T-helper 17 cell (primary cell): ENCODE results near the gene LGALS8. TPM values are rescaled to one million over a fixed set of nuclear protein-coding genes. Genes with fewer than 3 reads are reported as not detected.
"Not testable (repeated sequence)": the region's sequence is repeated elsewhere in the genome, so short reads cannot be mapped to it uniquely, and the experiment has no call there.

ENCODE experiments used
- ATAC-seq: fragments of 150-1000 bp; cut with Tn5 transposase; 2 replicates; pipeline ENCODE4 v1.10.0; 2021; ENCODE audit warnings: mild to moderate bottlenecking, moderate library complexity
- DNase-seq, 3 donors: peaks; one replicate each; pipeline versions ENCODE4 v3.0.0 to v3.0.0-alpha.2; 2020 to 2021
- H3K9me3 ChIP-seq: one replicate; pipeline ENCODE4 v1.7.0; 2013; ENCODE audit warnings: low read length, mild to moderate bottlenecking; ENCODE audit not compliant: control insufficient read depth, poor library complexity, severe bottlenecking
- H3K27ac Mint-ChIP-seq: one replicate; pipeline ENCODE4 v1.8.0; 2022; ENCODE audit warnings: mild to moderate bottlenecking, moderate library complexity, mixed read lengths
- H3K27me3 Mint-ChIP-seq: one replicate; pipeline ENCODE4 v1.8.0; 2022; ENCODE audit warnings: mixed read lengths
- H3K36me3 Mint-ChIP-seq: one replicate; pipeline ENCODE4 v1.8.0; 2022; ENCODE audit warnings: low read depth, mixed read lengths
- H3K4me1 Mint-ChIP-seq: one replicate; pipeline ENCODE4 v1.8.0; 2022; ENCODE audit warnings: mild to moderate bottlenecking, mixed read lengths
- H3K4me3 Mint-ChIP-seq: one replicate; pipeline ENCODE4 v1.8.0; 2022; ENCODE audit warnings: mild to moderate bottlenecking, moderate library complexity, mixed read lengths
- total RNA-seq, 4 donors: library from RNA in 2 of 4; stranded (reverse) in 2 of 4; gene quantifications; one replicate each; pipeline ENCODE4 v1.2.3 and lab custom pipeline; 2022 to 2026

LGALS8 gene
- total RNA-seq (100 to 1,000 TPM; 161 to 173 TPM), total RNA-seq (lab: John Stamatoyannopoulos, UW) (190 to 369 reads per million in 2 donors)

DNA sequence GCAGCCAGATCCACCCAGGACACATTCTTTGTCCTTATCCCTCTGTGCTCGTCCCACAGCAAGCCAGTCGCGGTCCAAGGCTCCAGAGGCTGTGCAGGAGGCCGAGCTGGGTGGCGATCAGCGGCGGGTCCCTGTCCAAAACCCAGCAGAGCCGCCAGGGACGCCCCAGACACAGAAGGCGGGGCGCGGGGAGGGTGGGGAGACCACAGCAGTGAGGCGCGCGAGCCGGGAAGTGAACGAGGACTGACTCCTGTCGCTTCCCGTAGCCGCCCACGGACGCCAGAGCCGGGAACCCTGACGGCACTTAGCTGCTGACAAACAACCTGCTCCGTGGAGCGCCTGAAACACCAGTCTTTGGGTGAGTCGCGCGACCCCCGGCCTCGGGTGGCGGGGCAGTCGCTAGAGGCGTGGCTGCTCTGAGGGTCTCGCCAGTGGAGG is at the start of gene LGALS8:
Gene LGALS8 (plus strand): TSS at position 279 of the 438 bp plus-strand sequence. CDS start 2,089 bp downstream, outside the sequence.
- H3K4me3 Mint-ChIP-seq = peak within 1 kb of the TSS; percentile 98
- ATAC-seq = peak; percentile 84
- H3K27ac Mint-ChIP-seq = peak within 1 kb of the TSS; percentile 98
- H3K4me1 Mint-ChIP-seq = peaks cover 30% of the 10 kb centered on the region
- peak; percentile 70 to 76 (median 75) for DNase-seq
- H3K36me3 Mint-ChIP-seq = peaks cover 5% of the 10 kb centered on the region
- H3K27me3 Mint-ChIP-seq = no peaks in the 10 kb centered on the region
- no peaks in the 10 kb centered on the region for H3K9me3 ChIP-seq

DNA sequence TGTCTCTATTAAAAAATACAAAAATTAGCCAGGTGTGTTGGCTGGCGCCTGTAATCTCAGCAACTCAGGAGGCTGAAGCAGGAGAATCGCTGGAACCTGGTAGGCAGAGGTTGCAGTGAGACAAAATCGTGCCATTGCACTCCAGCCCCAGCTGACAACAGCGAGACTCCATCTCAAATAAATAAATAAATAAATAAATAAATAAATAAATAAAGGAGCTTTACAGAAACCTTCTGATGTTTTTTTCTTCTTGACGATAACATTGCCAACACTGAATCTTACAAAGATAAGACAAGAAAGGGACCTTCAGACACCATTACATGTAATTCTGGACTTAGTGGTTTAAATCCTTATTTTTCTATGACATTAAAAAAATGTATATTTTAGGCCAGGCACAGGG is 47.8 kb upstream of the LGALS8 start:
- no peak for ATAC-seq
- no peaks in the 10 kb centered on the region for H3K27me3 Mint-ChIP-seq
- no peak for DNase-seq
- no peak overlapping the region for H3K4me3 Mint-ChIP-seq
- H3K9me3 ChIP-seq = no peaks in the 10 kb centered on the region
- no peak overlapping the region for H3K27ac Mint-ChIP-seq
- peaks cover 2% of the 10 kb centered on the region for H3K4me1 Mint-ChIP-seq
- no peaks in the 10 kb centered on the region for H3K36me3 Mint-ChIP-seq

DNA sequence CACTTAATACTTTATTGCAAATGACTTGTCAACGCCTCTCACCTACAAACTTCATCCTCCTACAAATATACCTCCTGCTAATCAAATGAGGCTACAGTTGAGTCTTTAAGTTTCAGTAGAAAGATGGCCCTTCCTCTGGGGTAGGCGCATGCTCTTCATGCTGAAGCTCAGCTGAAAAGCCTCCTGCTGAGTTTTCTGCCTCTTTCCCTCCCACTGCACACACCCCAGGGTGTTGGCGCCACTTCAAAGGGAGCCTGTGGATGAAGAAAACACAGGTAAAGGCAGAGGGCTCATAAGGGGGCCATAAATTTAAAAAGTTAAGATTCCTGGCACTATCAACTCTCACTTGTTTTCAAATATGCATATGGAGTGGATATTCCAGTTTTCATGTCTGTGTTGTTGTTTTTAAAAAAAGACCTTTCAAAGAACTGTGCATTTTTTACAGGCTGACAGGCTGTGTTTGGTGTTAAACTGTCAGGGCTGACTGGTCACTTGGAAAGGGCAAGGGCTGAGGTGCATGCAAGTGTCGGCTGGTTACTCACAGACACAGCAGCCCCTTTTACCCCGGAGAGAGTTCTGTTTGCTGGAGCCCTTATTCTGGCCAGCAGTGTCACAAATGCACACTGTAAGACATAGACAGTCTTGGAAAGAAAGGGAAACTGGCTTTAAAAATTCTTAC is 42.9 kb upstream of the LGALS8 start:
- no peak for ATAC-seq
- DNase-seq = no peak
- Mint-ChIP-seq H3K27me3 (no peaks in the 10 kb centered on the region), H3K27ac (no peak overlapping the region), H3K36me3 (no peaks in the 10 kb centered on the region), H3K4me3 (no peak overlapping the region), H3K4me1 (no peaks in the 10 kb centered on the region)
- no peaks in the 10 kb centered on the region for H3K9me3 ChIP-seq

DNA sequence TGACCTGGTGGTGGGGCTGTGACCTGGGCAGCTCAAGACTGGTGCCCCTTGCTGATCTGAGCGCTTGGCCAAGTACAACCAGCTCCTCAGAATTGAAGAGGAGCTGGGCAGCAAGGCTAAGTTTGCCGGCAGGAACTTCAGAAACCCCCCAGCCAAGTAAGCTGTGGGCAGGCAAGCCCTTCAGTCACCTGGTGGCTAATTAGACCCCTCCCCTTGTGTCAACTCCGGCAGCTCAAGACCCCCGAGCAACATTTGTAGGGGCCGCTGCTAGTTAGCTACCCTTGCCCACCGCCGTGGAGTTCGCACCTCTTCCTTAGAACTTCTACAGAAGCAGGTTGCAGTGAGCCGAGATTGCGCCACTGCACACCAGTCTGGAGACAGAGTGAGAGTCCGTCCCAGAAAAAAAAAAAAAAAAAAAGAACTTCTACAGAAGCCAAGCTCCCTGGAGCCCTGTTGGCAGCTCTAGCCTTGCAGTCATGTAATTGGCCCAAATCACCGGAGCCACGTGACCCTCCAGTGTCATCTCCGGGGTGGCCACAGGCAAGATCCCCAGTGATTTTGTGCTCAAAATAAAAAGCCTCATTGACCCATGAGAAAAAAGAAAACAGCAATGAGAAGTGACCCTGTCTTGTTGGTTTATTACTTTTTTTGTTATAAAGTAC is 39.3 kb upstream of the LGALS8 start:
- DNase-seq (no peak), ATAC-seq (no peak)
- Mint-ChIP-seq H3K27ac (no peak overlapping the region), H3K27me3 (no peaks in the 10 kb centered on the region), H3K36me3 (no peaks in the 10 kb centered on the region), H3K4me1 (peaks cover 2% of the 10 kb centered on the region), H3K4me3 (no peak overlapping the region)
- no peaks in the 10 kb centered on the region for H3K9me3 ChIP-seq

DNA sequence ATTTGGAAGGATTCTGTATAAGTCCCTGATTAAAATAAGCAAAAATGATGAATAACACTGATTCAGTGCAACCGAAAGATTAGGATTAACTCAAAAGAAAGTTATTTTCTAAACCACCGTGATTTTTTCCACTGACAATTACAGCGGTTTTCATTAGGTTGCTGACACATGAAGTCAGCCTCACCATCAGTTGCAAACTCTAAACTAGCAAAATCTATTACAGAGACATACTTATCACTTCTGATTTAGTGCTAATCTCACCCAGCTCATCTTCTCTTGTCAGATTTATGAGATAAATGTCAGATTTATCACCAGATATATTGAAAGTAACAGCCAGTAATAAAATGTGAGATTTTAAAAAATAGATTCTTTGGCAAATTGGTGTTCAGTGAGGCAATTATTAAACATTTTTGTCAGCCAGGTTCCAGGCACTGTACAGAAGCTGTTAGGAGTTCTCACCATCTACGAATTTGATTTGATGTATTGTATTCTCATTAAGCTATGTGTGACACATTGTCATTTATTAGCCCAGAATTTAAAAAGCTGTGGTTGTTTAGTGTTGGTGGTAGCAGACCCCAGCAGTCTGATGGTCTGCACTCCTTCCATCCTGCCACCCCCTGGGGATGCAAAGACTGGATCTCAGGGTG is 37.3 kb upstream of the LGALS8 start:
- Mint-ChIP-seq H3K36me3 (no peaks in the 10 kb centered on the region), H3K4me1 (peaks cover 10% of the 10 kb centered on the region), H3K4me3 (no peak overlapping the region), H3K27me3 (no peaks in the 10 kb centered on the region), H3K27ac (no peak overlapping the region)
- DNase-seq (no peak), ATAC-seq (no peak)
- no peaks in the 10 kb centered on the region for H3K9me3 ChIP-seq

DNA sequence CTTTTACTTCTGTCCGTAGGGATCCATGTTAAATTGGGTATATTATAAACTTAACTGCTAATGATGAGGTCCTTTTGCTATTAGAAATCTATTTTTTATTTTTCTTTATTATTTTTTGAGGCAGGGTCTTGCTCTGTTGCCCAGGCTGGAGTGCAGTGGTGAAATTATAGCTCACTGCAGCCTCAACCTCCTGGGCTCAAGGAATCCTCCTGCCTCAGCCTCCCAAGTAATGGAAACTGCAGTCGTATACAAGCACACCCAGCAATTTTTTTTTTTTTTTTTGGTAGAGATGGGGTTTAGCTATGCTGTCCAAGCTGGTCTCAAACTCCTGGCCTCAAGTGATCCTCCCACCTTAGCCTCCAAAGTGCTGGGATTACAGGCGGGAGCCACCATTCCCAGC is 34.6 kb upstream of the LGALS8 start:
- not testable (repeated sequence) for DNase-seq, ATAC-seq, H3K27ac Mint-ChIP-seq, H3K4me3 Mint-ChIP-seq, H3K9me3 ChIP-seq, H3K36me3 Mint-ChIP-seq, H3K27me3 Mint-ChIP-seq
- H3K4me1 Mint-ChIP-seq = peaks cover 17% of the 10 kb centered on the region

DNA sequence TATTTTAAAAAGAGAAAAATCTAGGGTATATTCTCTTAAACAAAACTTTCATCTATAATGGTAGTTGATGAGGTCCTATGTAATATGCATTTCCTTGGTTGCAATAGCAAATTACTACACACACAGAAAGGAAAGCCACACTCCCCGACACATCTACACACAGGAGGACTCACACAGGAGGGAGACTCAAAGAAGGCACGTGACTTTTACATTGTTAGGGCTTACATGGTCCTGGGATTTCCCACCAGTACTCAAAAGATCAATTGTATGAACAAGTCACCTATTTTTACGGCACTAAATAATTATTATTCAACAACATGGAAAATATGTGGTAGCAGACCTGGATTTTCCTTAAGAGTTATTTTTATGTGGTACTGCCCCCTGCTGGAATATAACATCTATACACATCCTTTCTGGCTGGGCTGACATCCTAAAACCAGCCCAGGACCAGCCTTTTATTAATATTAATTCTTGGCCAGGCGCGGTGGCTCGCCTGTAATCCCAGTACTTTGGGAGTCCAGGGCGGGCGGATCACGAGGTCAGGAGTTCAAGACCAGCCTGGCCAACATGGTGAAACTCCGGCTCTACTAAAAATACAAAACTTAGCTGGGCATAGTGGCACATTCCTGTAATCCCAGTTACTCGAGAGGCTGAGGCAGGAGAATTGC is 33.9 kb upstream of the LGALS8 start:
- Mint-ChIP-seq H3K27me3 (no peaks in the 10 kb centered on the region), H3K4me3 (no peak overlapping the region), H3K27ac (no peak overlapping the region), H3K4me1 (peaks cover 20% of the 10 kb centered on the region), H3K36me3 (no peaks in the 10 kb centered on the region)
- ATAC-seq (peak; percentile 59), DNase-seq (no peak)
- H3K9me3 ChIP-seq = no peaks in the 10 kb centered on the region

DNA sequence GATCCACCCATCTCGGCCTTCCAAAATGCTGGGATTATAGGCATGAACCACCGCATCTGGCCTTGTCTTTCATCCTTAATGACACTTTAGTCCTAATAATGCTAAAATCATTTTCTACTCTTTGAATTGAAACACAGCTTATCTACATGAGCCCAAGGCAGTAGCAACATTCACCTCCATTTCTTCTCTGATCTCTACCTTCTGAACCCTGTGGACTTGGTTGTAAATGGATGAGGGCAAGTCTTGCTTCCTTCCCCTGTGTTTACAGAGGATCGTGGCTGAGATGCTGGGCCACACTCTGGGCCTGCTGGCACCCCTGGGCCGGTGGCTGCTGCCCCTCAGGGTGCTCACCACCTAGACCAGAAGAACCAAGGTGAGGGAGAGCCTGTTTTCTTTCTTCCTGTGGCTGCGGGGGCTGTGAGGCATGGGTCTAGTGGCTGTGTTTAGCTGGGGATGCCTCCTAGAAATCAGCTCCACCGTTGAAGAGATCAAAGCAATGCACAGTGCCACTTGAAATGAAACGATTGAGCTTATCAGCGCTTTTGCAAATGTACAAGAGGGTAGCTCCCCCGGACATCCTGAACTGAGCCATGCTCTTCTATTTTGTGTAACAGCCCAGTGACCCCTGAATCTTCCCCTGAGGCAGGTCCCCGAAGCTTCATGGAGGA is 32.2 kb upstream of the LGALS8 start:
- DNase-seq (no peak), ATAC-seq (no peak)
- Mint-ChIP-seq H3K4me3 (peak overlapping the region; percentile 31), H3K27me3 (no peaks in the 10 kb centered on the region), H3K36me3 (no peaks in the 10 kb centered on the region), H3K4me1 (peaks cover 21% of the 10 kb centered on the region), H3K27ac (no peak overlapping the region)
- H3K9me3 ChIP-seq = no peaks in the 10 kb centered on the region

DNA sequence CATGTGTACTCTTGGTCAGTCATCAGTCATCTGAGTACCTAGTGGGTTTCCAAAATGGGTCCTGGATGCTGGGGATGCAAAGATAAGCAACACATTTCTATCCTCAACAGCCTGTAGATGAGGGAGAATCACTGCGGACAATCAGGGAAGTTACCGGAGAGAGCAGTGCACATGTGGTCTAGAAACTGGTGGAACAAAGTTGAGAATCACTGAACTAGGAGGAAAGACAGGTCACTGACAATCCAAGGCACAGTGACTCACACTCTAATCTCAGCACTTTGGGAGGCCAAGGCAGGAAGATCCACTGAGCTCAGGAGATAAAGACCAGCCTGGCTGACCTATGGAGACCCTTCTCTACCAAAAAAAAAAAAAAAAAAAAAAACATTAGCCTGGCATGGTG is 31.4 kb upstream of the LGALS8 start:
- no peaks in the 10 kb centered on the region for H3K27me3 Mint-ChIP-seq

DNA sequence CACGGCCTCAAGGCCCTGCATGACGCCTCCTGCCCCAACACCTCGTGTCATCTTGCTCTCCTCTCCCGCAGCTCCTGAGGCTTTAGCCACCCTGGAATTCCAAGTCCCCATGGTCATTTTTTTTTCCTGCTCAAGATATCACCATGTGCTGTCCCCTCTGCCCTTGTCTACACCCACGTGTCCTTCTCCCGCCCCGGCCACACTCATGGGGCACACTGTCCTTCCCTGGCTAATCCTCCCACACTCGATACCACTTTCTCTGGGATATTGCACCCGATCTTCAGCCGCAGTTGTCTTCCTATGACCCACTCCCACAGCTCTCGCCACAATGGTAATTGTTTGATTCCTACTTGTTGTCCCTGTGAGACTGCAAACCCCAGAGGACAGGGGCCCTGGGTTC is 29.7 kb upstream of the LGALS8 start:
- H3K4me3 Mint-ChIP-seq = no peak overlapping the region
- ATAC-seq (no peak), DNase-seq (no peak)
- no peaks in the 10 kb centered on the region for H3K27me3 Mint-ChIP-seq
- H3K9me3 ChIP-seq = no peaks in the 10 kb centered on the region
- peaks cover 21% of the 10 kb centered on the region for H3K4me1 Mint-ChIP-seq
- peak overlapping the region; percentile 67 for H3K27ac Mint-ChIP-seq
- H3K36me3 Mint-ChIP-seq = no peaks in the 10 kb centered on the region

More for the DNA sequence above, 31.4 kb upstream of the LGALS8 start:
- peaks cover 21% of the 10 kb centered on the region for H3K4me1 Mint-ChIP-seq
- ATAC-seq (no peak), DNase-seq (no peak)
- no peak overlapping the region for H3K4me3 Mint-ChIP-seq
- H3K27ac Mint-ChIP-seq = no peak overlapping the region
- no peaks in the 10 kb centered on the region for H3K36me3 Mint-ChIP-seq
- no peaks in the 10 kb centered on the region for H3K9me3 ChIP-seq

DNA sequence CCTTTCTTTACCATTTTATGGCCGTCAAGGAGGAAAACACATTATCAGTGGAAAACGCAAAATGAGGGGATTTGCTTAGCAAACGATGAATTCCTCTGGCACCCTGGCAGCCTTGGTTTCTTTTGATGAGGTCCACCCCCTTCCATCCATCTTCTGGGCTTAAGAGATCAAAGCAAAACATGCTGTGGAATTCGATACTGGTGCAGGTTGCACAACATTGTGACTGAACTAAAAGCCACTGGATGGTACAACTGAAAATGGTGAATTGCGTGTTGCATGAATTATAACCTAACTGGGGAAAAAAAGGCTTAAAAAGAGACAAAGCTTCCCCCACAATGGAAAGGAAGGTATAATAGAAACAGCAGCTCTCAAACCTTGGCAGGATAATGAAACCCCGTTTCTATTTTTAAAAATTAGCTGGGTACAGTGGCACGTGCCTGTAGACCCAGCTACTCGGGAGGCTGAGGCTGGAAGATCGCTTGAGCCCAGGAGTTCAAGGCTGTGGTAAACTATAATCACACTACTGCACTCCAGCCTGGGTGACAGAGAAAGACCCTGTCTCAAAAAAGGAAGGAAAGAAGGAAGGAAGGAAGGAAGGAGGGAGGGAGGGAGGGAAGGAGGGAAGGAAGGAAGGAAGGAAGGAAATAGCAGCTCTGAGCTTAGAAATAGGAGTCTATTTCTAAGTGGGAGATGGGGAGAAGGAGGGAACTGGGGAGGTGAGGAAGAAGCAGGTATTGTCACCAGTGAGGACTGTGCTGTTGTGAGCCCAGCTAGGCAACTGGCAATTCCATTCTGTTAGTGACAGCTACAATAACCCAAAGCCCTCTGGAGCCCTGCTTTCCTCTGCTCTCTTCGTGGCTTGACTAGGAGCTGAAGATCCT is 29.0 kb upstream of the LGALS8 start:
- Mint-ChIP-seq H3K4me1 (peaks cover 18% of the 10 kb centered on the region), H3K36me3 (no peaks in the 10 kb centered on the region), H3K4me3 (no peak overlapping the region), H3K27ac (peak overlapping the region; percentile 67), H3K27me3 (no peaks in the 10 kb centered on the region)
- ATAC-seq = peak; percentile 16
- no peak for DNase-seq
- H3K9me3 ChIP-seq = no peaks in the 10 kb centered on the region

DNA sequence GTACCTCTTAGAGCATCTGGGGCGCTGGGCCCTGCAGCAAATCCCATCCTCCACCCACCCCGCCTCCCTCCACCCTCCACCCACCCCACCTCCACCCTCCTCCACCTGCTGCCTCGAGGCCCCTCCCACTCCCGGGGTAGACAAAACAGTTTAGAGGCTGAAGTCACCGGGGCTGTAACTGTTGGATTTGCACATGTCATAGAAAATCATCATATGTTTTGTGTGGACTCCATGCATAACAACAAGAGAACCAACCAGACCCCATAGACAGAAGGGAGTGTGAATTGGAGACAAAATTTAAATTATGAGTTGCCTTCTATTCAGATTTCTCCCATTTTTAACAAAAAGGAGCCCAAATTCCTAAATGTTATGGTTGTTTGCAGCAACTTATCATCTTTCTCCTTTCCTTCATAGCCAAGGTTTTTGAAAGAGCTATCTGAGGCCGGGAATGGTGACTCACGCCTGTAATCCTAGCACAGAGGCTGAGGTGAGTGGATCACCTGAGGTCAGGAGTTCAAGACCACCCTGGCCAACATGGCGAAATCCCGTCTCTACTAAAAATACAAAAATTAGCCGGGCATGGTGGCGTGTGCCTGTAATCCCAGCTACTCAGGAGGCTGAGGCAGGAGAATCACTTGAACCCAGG is 28.2 kb upstream of the LGALS8 start:
- no peak for DNase-seq
- Mint-ChIP-seq H3K4me1 (peaks cover 18% of the 10 kb centered on the region), H3K4me3 (no peak overlapping the region), H3K27me3 (no peaks in the 10 kb centered on the region), H3K36me3 (no peaks in the 10 kb centered on the region), H3K27ac (no peak overlapping the region)
- no peaks in the 10 kb centered on the region for H3K9me3 ChIP-seq
- peak; percentile 39 for ATAC-seq
